WTC11 (cell line): ENCODE results near the gene SLC25A19. TPM values are rescaled to one million over a fixed set of nuclear protein-coding genes. Genes with fewer than 3 reads are reported as not detected.

ENCODE experiments used
- ATAC-seq: fragments of 200-7000 bp; cut with Tn5 transposase; 2 replicates; pipeline ENCODE4 v1.10.0; 2021; ENCODE audit warnings: mild to moderate bottlenecking, moderate library complexity
- CTCF ChIA-PET: fragments of 300-600 bp; sonication (Branson Sonifier 250); formaldehyde crosslinking; loops from one replicate; lab custom pipeline; 2021; ENCODE audit warnings: antibody characterized with exemption; lab: Charles Lee
- POLR2A ChIA-PET: fragments of 350-600 bp; sonication (Branson Sonifier 250); formaldehyde crosslinking; loops from one replicate; lab custom pipeline; 2021; ENCODE audit warnings: antibody characterized with exemption; lab: Charles Lee
- DNase-seq: peaks from one replicate; pipeline ENCODE4 v3.0.0; 2021; ENCODE audit warnings: low spot score
- H3K27ac Mint-ChIP-seq: 2 replicates; pipeline ENCODE4 v1.8.0; 2021; ENCODE audit warnings: mixed read lengths
- H3K27me3 Mint-ChIP-seq: 2 replicates; pipeline ENCODE4 v1.8.0; 2021; ENCODE audit warnings: low read depth, mild to moderate bottlenecking, moderate library complexity, mixed read lengths
- H3K36me3 Mint-ChIP-seq: 2 replicates; pipeline ENCODE4 v1.8.0; 2021; ENCODE audit warnings: mixed read lengths
- H3K4me1 Mint-ChIP-seq: 2 replicates; pipeline ENCODE4 v1.8.0; 2022; ENCODE audit warnings: mixed read lengths
- H3K4me3 Mint-ChIP-seq: 2 replicates; pipeline ENCODE4 v1.8.0; 2021; ENCODE audit warnings: mild to moderate bottlenecking, moderate library complexity, mixed read lengths
- H3K9me3 Mint-ChIP-seq: 2 replicates; pipeline ENCODE4 v1.8.0; 2021; ENCODE audit warnings: mixed read lengths
- AR ChIP-seq: fragments of 250-450 bp; sonication (Bioruptor Pico); IDR thresholded peaks from 2 replicates; pipeline ENCODE4 v1.9.0; 2021; ENCODE audit warnings: mild to moderate bottlenecking
- ATF3 ChIP-seq: sonication (generic); formaldehyde crosslinking; conservative IDR thresholded peaks from 2 replicates; pipeline ENCODE4 v1.8.1; 2022; ENCODE audit warnings: mild to moderate bottlenecking, missing genetic modification reagents
- ATF6 ChIP-seq: sonication (generic); formaldehyde crosslinking; IDR thresholded peaks from 2 replicates; pipeline ENCODE4 v1.8.1; 2023; ENCODE audit warnings: mild to moderate bottlenecking, missing genetic modification reagents
- E2F1 ChIP-seq: sonication (generic); formaldehyde crosslinking; IDR thresholded peaks from 2 replicates; pipeline ENCODE4 v1.8.0; 2022; ENCODE audit warnings: mild to moderate bottlenecking, missing genetic modification reagents
- ESRRA ChIP-seq: sonication (generic); formaldehyde crosslinking; IDR thresholded peaks from 2 replicates; pipeline ENCODE4 v1.8.1; 2022; ENCODE audit warnings: mild to moderate bottlenecking, missing genetic modification reagents, borderline replicate concordance
- FOXK1 ChIP-seq: sonication (generic); formaldehyde crosslinking; IDR thresholded peaks from 2 replicates; pipeline ENCODE4 v1.8.0; 2022; ENCODE audit warnings: mild to moderate bottlenecking, moderate library complexity, missing genetic modification reagents
- MLX ChIP-seq: sonication (generic); formaldehyde crosslinking; IDR thresholded peaks from 2 replicates; pipeline ENCODE4 v1.8.1; 2023; ENCODE audit warnings: mild to moderate bottlenecking, missing genetic modification reagents, moderate library complexity
- MYBL2 ChIP-seq: sonication (generic); formaldehyde crosslinking; IDR thresholded peaks from 2 replicates; pipeline ENCODE4 v1.8.1; 2023; ENCODE audit warnings: mild to moderate bottlenecking, moderate library complexity, missing genetic modification reagents
- NFE2L1 ChIP-seq: sonication (generic); formaldehyde crosslinking; IDR thresholded peaks from 2 replicates; pipeline ENCODE4 v1.8.1; 2023; ENCODE audit warnings: missing genetic modification reagents
- NFYB ChIP-seq: sonication (generic); formaldehyde crosslinking; conservative IDR thresholded peaks from 2 replicates; pipeline ENCODE4 v1.8.0; 2022; ENCODE audit warnings: low read depth, missing genetic modification reagents
- RORB ChIP-seq: fragments of 250-450 bp; sonication (Bioruptor Pico); IDR thresholded peaks from 2 replicates; pipeline ENCODE4 v1.9.0; 2021; ENCODE audit warnings: mild to moderate bottlenecking
- STAT6 ChIP-seq: sonication (generic); formaldehyde crosslinking; conservative IDR thresholded peaks from 2 replicates; pipeline ENCODE4 v1.8.1; 2023; ENCODE audit warnings: mild to moderate bottlenecking, low read depth, missing genetic modification reagents, moderate library complexity
- TCF7 ChIP-seq: sonication (generic); formaldehyde crosslinking; IDR thresholded peaks from 2 replicates; pipeline ENCODE4 v1.8.0; 2022; ENCODE audit warnings: mild to moderate bottlenecking, low read depth, missing genetic modification reagents, moderate library complexity
- TEAD4 ChIP-seq: sonication (generic); formaldehyde crosslinking; IDR thresholded peaks from 2 replicates; pipeline ENCODE4 v1.8.0; 2022; ENCODE audit warnings: mild to moderate bottlenecking, missing genetic modification reagents
- USF2 ChIP-seq: sonication (generic); formaldehyde crosslinking; IDR thresholded peaks from 2 replicates; pipeline ENCODE4 v1.8.1; 2023; ENCODE audit warnings: mild to moderate bottlenecking, missing genetic modification reagents, moderate library complexity
- ZNF281 ChIP-seq: sonication (generic); formaldehyde crosslinking; IDR thresholded peaks from 2 replicates; pipeline ENCODE4 v1.8.0; 2023; ENCODE audit warnings: mild to moderate bottlenecking, missing genetic modification reagents
- ZNF416 ChIP-seq: fragments of 250-450 bp; sonication (Bioruptor Pico); IDR thresholded peaks from 2 replicates; pipeline ENCODE4 v1.9.0; 2021; ENCODE audit warnings: mild to moderate bottlenecking, inconsistent platforms
- ZNF425 ChIP-seq: fragments of 250-450 bp; sonication (Bioruptor Pico); conservative IDR thresholded peaks from 2 replicates; pipeline ENCODE4 v1.9.0; 2021; ENCODE audit warnings: mild to moderate bottlenecking
- total RNA-seq: library from RNA; stranded (reverse); gene quantifications from 3 replicates; pipeline ENCODE4 v1.2.3, GENCODE V29; 2021

Gene SLC25A19
- total RNA-seq, 1 experiment from 2014 or later, result 27.7 TPM

GRCh38 chr17:75318615-75319222 lies 29.5 kb upstream of the SLC25A19 start:
- no peak for ATAC-seq
- Mint-ChIP-seq H3K4me1 (peaks cover 16% of the 10 kb centered on the region), H3K4me3 (no peak overlapping the region), H3K27me3 (no peaks in the 10 kb centered on the region), H3K9me3 (no peaks in the 10 kb centered on the region), H3K36me3 (peaks cover 27% of the 10 kb centered on the region), H3K27ac (peak overlapping the region; percentile 91)
- TF ChIP-seq NFYB (CRISPR knock-in tag), result no peak
- TF ChIP-seq FOXK1 (CRISPR knock-in tag), result no peak
- TF ChIP-seq STAT6 (CRISPR knock-in tag), result no peak
- no peak for TF ChIP-seq TCF7 (CRISPR knock-in tag)
- no peak for TF ChIP-seq NFE2L1 (CRISPR knock-in tag)
- no peak for TF ChIP-seq MLX (CRISPR knock-in tag)
- no peak for TF ChIP-seq MYBL2
- TF ChIP-seq ESRRA (CRISPR knock-in tag), result no peak
- no peak for TF ChIP-seq ZNF425
- no peak for DNase-seq
- ChIA-PET POLR2A (interaction anchor here (1.2 kb wide), 1 partner anchor 30 kb away, joined by 3 read pairs; the partner anchor contains the start of gene SLC25A19), CTCF (interaction anchor here (1.3 to 2.2 kb wide), 3 partner anchors 27 to 46 kb away, joined by 3 to 5 read pairs (median 5); partner anchors contain the start of gene SLC25A19)

GRCh38 chr17:75318211-75318610 lies 29.0 kb upstream of the SLC25A19 start:
- H3K4me3 Mint-ChIP-seq, result no peak overlapping the region
- ChIA-PET POLR2A (interaction anchor here (1.2 kb wide), 1 partner anchor 29 kb away, joined by 3 read pairs; the partner anchor contains the start of gene SLC25A19), CTCF (interaction anchor here (0.8 to 2.2 kb wide), 3 partner anchors 27 to 46 kb away, joined by 3 to 5 read pairs (median 5); partner anchors contain the start of gene SLC25A19)
- H3K4me1 Mint-ChIP-seq, result peaks cover 13% of the 10 kb centered on the region
- H3K9me3 Mint-ChIP-seq, result no peaks in the 10 kb centered on the region
- peak overlapping the region; percentile 91 for H3K27ac Mint-ChIP-seq
- ATAC-seq (no peak), DNase-seq (no peak)
- peaks cover 24% of the 10 kb centered on the region for H3K36me3 Mint-ChIP-seq
- no peaks in the 10 kb centered on the region for H3K27me3 Mint-ChIP-seq
- TF ChIP-seq ATF3 (CRISPR knock-in tag) (no peak), TEAD4 (CRISPR knock-in tag) (no peak), TCF7 (CRISPR knock-in tag) (no peak), ATF6 (CRISPR knock-in tag) (no peak), USF2 (CRISPR knock-in tag) (no peak), E2F1 (CRISPR knock-in tag) (no peak), RORB (CRISPR knock-in tag) (no peak), ZNF416 (CRISPR knock-in tag) (no peak), ZNF281 (CRISPR knock-in tag) (no peak), AR (no peak)
